Upper lobe of right lung (tissue), 1 donor: ENCODE data around the gene SORBS1. TPM values are rescaled to one million over a fixed set of nuclear protein-coding genes. Genes with fewer than 3 reads are reported as not detected.

ENCODE experiments used
- ATAC-seq: fragments of 200-7000 bp; cut with Tn5 transposase; one replicate; pipeline ENCODE4 v1.9.1; 2020; ENCODE audit warnings: mild to moderate bottlenecking, moderate library complexity
- DNase-seq: peaks from one replicate; pipeline ENCODE4 v3.0.0-alpha.2; 2020
- H3K27ac ChIP-seq: fragments of 200-600 bp; one replicate; pipeline ENCODE4 v1.8.0; 2022
- H3K27me3 ChIP-seq: fragments of 200-600 bp; one replicate; pipeline ENCODE4 v1.8.0; 2022; ENCODE audit warnings: mild to moderate bottlenecking
- H3K36me3 ChIP-seq: fragments of 200-600 bp; one replicate; pipeline ENCODE4 v1.8.0; 2022
- H3K4me1 ChIP-seq: fragments of 200-600 bp; one replicate; pipeline ENCODE4 v1.8.0; 2022
- H3K4me3 ChIP-seq: fragments of 200-600 bp; one replicate; pipeline ENCODE4 v1.8.0; 2022; ENCODE audit warnings: mild to moderate bottlenecking
- H3K9me3 ChIP-seq: fragments of 200-600 bp; one replicate; pipeline ENCODE4 v1.8.0; 2022
- CTCF ChIP-seq: fragments of 200-600 bp; IDR thresholded peaks from one replicate; pipeline ENCODE4 v1.8.0; 2022; ENCODE audit warnings: antibody characterized with exemption
- intact Hi-C: fragments of 100-400 bp; cut with DNase I; formaldehyde crosslinking; loops from one replicate; pipeline ENCODE4 v1.11.0; 2022
- total RNA-seq: library from RNA; stranded (reverse); fragmentation: NEBNext Ultra II Directional; extraction: Animal tissue kit (Norgen Biotek cat#: 25700); gene quantifications from one replicate; pipeline ENCODE4 v1.2.1, GENCODE V29; 2021
- donor health status: DM: no; HTN: yes; CAD: no; lungs with severe emphysema.

Gene SORBS1
- total RNA-seq, 1 donor from 2014 or later = 50.7 TPM

- Histone ChIP-seq H3K4me1 (peaks cover 14% of the 10 kb centered on the region), H3K9me3 (no peaks in the 10 kb centered on the region), H3K4me3 (no peak overlapping the region), H3K27me3 (no peaks in the 10 kb centered on the region), H3K36me3 (no peaks in the 10 kb centered on the region), H3K27ac (no peak overlapping the region)
- ATAC-seq (no peak), DNase-seq (no peak)
- TF ChIP-seq CTCF = no peak
- intact Hi-C loops = no loop called here
These were observed 229.5 kb downstream of the SORBS1 start for GRCh38 chr10:95331596-95332130.

DNA sequence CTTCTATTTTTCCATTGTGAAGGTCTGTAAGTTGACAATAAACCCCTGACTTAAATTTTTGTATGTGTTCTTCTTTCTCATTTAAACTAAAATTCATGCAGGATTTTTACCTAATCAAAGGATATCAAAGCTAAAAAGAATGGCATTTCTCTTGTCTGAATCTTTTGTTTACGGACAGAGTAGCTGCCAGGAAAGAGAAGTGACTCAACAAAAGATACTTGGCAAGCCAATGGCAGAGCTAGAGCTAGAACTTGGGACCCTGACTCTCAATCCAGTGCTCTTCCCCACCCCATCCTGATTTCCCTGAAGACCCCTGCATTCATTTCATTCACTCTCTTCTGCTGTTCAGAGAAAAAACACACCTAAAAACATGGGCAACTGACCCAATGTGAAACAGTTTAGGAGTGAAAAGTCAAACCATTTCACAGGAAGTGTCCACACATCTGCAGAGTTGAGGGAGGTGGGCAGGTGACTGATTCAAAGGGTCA, 230.2 kb downstream of the SORBS1 start:
- Histone ChIP-seq H3K27me3 (no peaks in the 10 kb centered on the region), H3K4me1 (peaks cover 14% of the 10 kb centered on the region), H3K9me3 (no peaks in the 10 kb centered on the region), H3K27ac (no peak overlapping the region), H3K36me3 (no peaks in the 10 kb centered on the region), H3K4me3 (no peak overlapping the region)
- TF ChIP-seq CTCF = no peak
- DNase-seq (no peak), ATAC-seq (no peak)
- intact Hi-C loops = no loop called here

GRCh38 chr10:95329296-95329695, 231.9 kb downstream of the SORBS1 start:
- H3K9me3 ChIP-seq = no peaks in the 10 kb centered on the region
- peak overlapping the region; percentile 0 for H3K27ac ChIP-seq
- no peaks in the 10 kb centered on the region for H3K27me3 ChIP-seq
- intact Hi-C loops = no loop called here
- no peaks in the 10 kb centered on the region for H3K36me3 ChIP-seq
- TF ChIP-seq CTCF = no peak
- peaks cover 5% of the 10 kb centered on the region for H3K4me1 ChIP-seq
- ATAC-seq = no peak
- no peak for DNase-seq
- H3K4me3 ChIP-seq = no peak overlapping the region

GRCh38 chr10:95328013-95328412, 233.2 kb downstream of the SORBS1 start:
- H3K27ac ChIP-seq = no peak overlapping the region
- no peaks in the 10 kb centered on the region for H3K27me3 ChIP-seq
- H3K9me3 ChIP-seq = no peaks in the 10 kb centered on the region
- H3K4me1 ChIP-seq = peaks cover 5% of the 10 kb centered on the region
- DNase-seq = no peak
- no peak overlapping the region for H3K4me3 ChIP-seq
- ATAC-seq = no peak
- no peak for TF ChIP-seq CTCF
- H3K36me3 ChIP-seq = no peaks in the 10 kb centered on the region
- intact Hi-C loops = no loop called here

GRCh38 chr10:95327367-95327766, 233.8 kb downstream of the SORBS1 start:
- H3K4me1 ChIP-seq = peaks cover 5% of the 10 kb centered on the region
- H3K27me3 ChIP-seq = no peaks in the 10 kb centered on the region
- intact Hi-C loops = no loop called here
- no peak overlapping the region for H3K4me3 ChIP-seq
- DNase-seq (no peak), ATAC-seq (peak; percentile 75)
- H3K27ac ChIP-seq = no peak overlapping the region
- H3K9me3 ChIP-seq = no peaks in the 10 kb centered on the region
- no peaks in the 10 kb centered on the region for H3K36me3 ChIP-seq
- no peak for TF ChIP-seq CTCF

DNA sequence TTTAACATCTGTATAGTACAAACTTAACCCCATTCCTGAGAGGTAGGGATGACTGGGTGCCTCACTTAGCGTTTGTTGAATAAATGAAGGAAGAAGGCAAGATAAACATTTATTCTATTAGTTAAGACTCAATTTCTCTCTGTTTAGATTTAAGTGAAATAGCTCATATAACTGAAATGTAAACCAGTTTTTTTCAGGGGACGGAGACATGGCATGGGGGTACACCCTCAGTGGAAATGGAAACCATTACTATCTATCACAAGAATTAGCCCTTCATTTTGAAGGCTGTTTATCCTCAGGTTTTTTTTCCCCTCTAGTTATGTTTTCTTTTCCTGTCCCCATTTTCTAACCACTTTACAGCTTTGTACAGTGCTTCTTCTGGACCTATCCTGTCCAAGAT, 234.8 kb downstream of the SORBS1 start:
- ATAC-seq (no peak), DNase-seq (no peak)
- Histone ChIP-seq H3K27me3 (no peaks in the 10 kb centered on the region), H3K27ac (no peak overlapping the region), H3K9me3 (no peaks in the 10 kb centered on the region), H3K36me3 (no peaks in the 10 kb centered on the region), H3K4me3 (no peak overlapping the region), H3K4me1 (peaks cover 5% of the 10 kb centered on the region)
- no peak for TF ChIP-seq CTCF
- intact Hi-C loops = no loop called here
